Measurements from ENCODE around the gene PGR.

PGR gene

GRCh38 chr11:101129203-101129943 is at the start of gene PGR:
PGR (minus strand) TSS chr11:101129813; CDS start chr11:101129070, 743 bp downstream.
- no peak for DNase-seq

DNA sequence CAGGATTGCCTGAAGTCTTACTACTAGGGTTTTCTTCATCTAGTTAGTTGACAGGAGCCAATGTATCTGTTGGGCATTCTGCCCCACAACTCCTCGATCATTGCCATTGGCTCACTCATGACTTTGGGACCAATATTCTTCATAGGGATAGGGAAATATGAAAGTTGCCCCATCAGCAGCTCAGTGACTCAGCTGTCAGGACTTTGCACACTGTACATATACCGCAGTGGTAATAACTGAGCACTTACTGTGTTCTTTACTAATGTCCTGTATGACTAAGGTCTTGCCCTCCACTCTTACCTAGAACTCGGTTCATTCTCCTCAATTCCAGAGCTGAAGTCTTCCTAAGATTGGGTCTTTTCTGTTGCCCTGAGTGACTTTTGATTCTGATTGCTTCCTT is 46.8 kb upstream of the PGR start:
- no peak for DNase-seq

- DNase-seq = no peak
These were observed 40.3 kb upstream of the PGR start for GRCh38 chr11:101169944-101170343.

- no peak for DNase-seq
These were observed 36.4 kb upstream of the PGR start for GRCh38 chr11:101166038-101166437.

DNA sequence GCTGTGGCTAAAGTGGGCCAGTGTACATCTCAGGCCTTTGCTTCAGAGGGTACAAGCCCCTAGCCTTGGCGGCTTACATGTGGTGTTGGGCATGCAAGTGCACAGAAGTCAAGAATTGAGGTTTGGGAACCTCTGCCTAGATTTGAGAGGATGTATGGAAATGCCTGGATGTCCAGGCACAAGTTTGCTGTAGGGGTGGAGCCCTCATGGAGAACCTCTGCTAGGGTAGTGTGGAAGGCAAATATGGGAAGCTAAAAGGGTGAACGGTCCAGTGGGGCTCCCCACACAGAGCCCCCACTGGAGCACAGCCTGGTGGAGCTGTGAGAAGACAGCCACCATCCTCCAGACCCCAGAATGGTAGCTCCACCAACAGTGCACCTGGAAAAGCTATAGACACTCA is 28.5 kb upstream of the PGR start:
- DNase-seq = no peak

GRCh38 chr11:101138245-101138930 is 8.8 kb upstream of the PGR start:
- DNase-seq = no peak

GRCh38 chr11:101133190-101133589 is 3.6 kb upstream of the PGR start:
- no peak for DNase-seq

DNA sequence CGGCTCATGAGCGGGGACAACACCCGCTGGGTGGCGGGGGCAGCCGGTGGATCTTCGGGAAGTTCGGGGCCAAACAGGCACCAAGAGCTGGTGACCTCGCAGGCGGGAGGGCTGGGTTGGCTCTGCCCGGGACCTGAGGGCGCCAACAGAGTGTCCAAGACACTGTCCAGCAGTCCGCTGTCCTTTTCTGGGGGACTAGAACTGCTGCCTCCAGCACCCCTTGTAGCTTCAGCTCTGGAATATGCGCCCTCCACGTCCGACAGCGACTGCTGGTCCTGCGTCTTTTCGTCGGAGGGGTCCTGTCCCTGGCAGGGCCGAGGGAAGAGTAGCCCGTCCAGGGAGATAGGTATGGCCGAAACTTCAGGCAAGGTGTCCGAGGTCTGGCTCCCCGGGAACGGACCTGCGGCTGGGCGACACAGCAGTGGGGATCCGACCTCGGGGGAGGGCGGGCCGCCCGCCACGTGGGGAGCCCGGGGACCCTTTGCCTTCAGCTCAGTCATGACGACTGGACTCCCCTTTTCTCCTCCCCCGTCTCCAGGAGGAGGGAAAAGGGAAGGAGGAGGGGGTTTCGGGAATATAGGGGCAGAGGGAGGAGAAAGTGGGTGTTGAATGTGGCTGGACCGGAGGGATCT is 926 bp downstream of the PGR start:
- DNase-seq = no peak

DNA sequence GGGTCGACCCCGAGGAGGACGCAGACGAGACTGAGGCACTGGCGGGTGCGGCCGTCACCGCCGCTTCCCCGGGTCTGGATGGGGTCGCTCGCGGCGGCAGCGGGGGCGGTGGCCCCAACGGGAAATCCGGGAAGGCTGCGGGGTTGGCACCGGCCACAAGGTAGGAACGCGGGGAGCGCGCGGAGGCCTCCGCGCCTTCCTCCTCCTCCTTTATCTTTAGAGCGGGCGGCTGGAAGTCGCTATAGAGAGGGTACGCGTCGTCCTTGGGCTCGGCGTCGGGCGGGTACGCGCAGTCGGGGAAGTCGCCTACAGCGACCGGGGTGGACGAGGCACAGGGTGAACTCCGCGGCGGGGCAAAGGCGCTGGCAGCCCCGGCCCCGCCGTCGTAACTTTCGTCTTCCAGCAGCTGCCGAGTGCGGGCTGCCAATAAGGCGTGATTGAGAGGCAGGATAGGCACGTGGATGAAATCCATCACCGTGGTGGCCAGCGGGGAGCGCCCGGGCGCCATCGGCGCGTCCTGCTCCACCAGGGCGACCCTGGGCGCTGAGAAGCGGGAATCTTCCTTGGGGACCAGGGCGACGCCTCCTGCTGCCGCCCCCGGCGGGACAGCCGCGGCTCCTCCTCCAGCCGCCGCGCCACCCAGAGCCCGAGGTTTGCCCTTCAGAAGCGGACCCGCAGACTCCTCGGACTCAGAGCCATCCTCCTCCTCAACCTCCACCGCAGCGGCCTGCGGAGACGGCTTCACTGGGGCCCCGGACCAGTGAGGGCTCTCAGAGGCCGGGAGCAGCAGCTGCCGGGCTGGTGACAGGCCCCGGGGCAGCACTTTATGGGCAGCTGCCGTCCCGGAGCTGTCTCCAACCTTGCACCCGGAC is 1.7 kb downstream of the PGR start:
- DNase-seq = no peak

DNA sequence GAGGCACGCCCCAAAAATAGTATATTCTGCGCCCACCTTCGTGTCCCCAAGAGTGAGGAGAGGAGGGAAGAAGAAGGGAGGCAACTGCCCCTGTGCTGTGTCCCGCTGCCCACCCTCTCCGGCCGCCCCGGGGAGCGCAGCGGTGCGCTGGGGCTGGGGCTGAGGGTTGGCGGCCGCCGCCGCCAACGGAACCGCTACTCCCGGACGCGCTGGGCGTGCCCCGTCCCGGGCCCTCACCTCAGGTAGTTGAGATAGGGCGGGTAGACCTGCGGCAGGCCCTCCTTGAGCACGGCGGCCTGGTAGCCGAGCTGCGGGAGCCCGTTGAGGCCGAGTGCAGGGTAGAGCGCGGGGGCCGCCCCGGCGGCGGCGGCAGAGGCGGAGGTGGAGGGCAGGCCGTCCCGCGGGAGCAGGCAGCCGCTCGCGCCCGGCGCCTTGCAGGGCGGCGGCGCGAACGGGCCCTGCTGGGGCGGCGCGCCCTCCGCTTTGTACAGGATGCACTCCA is 2.4 kb downstream of the PGR start:
- DNase-seq = no peak

- DNase-seq = no peak
These were observed 2.9 kb downstream of the PGR start for GRCh38 chr11:101126551-101127196.

DNA sequence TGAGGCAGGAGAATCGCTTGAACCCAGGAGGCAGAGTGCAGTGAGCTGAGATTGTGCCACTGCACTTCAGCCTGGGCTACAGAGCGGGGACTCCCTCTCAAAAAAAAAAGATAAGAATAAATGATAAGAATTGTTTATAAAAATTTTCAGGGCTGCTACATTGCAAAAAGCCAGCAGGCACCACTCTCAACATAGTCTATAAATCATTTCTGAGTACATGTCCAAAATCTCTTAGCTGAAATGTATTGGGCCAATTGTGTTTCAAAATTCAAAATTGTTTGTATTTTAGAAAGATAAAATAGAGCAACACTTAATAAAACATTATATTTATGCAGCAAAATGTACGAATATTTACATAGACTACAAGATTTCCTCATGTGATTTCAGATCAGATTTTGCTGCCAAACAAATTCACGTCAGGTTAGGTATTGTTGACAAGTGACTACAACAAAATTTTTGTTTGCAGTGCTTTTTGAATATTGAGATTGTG is 13.9 kb downstream of the PGR start:
- DNase-seq = no peak

DNA sequence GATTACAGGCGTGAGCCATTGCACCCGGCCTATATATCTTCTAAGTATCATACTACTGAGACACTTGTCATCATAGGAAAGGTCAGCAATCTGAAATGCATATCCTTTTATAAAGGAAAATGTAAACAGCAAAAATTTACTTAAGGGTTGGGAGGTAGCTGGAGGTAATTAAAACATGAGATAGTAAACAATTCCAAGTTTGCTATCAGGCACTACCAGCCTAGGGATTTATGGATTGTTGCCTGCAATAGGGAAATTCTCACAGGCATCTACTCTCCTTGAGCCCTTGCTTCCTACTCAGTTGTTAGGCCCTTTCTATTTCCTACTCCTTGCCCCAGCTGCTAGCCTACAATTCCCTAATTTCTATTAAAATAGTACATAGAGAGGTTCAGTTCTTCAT is 16.1 kb downstream of the PGR start:
- no peak for DNase-seq

DNA sequence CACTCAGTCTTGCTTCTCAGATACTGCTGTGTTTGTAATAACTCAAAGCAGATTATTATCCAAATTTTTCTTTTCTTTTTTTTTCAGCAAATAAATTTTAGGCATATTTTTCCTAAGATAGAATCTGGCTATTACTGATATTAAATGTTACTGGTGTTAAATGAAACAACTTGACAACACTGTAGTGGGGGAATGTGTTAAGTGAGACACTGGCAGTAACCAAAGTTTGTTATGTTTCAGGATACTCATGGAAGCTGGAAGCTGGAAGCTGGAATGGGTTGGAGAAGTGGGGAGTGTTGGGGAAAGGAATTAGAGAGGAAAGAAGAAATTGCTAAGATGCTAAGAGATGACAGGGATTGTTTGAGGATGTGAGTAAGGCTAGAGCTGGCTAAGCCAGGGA is 24.9 kb downstream of the PGR start:
- DNase-seq = no peak

- DNase-seq = no peak
These were observed 26.2 kb downstream of the PGR start for GRCh38 chr11:101103433-101103832.

GRCh38 chr11:101100601-101101000 is 29.0 kb downstream of the PGR start:
- DNase-seq = no peak

DNA sequence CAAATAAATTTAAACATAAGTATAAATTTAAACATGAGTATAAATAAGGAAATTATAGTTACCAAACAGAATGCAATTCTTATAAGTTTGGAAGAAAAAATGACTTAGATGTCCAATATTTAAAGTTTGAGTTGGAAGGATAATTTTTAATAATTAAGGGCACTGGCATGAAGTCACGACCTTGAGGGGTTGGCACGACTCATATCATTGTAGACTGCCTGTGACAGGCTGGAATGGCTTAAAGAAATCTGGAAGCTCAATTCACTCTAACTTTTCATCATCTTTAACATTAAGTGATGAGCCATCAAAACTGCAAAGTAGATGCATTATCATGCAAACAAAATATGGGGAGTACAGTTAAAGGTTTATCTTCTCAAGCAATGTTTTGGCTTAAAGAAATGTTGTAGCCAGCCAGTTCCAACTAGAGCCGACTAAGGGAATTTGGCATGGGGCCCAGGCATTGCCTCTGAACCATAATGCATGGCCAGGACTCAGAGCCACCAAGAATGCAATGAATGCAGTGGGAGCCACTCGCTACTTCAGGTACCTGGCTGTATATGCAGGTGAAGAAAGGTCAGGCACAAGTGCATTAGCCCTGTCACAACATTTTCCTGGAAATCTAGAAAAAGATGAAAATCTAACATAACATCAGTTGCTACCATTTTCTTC is 33.4 kb downstream of the PGR start:
- no peak for DNase-seq

GRCh38 chr11:101091781-101092180 is 37.8 kb downstream of the PGR start:
- DNase-seq = no peak

DNA sequence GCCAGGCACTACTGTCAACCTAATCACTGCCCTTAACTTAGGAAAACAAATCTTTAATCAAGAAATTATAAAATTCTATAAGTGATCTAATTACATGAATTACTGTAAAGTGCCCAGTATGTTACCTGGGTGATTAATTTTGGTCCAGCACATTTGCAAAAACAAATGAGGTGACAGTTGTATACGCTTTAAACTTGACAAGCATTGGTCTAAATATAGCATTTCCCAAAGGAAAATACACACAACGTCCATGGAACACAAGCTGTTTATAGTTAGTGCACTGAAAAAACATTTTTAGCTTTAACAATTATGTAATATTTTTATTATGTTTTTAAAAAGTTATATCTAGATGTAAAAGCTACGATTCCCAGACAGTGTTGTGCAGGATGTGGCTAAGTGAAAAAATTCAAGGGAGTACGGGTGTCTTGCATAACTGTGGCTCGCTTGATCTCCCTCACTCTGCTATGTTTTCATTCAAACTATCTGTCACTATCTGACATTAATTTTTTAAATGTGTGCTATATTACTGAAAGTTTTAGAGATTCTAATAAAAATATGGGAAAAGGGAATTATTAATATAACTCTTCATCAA is 38.8 kb downstream of the PGR start:
- DNase-seq = no peak

GRCh38 chr11:101083335-101083734 is 46.3 kb downstream of the PGR start:
- no peak for DNase-seq

GRCh38 chr11:101082813-101083212 is 46.8 kb downstream of the PGR start:
- no peak for DNase-seq

Data from DMS79 treated with DMSO at 0.1 percent for 48 hours (cell line).